ENCODE data around the gene OR12D2. TPM values are rescaled to one million over a fixed set of nuclear protein-coding genes. Genes with fewer than 3 reads are reported as not detected.

The OR12D2 gene
- total and polyA plus RNA-seq, 2 of the 4 experiments (the other 2 are of a cell fraction): not detected

GRCh38 chr6:29375191-29375590 lies 20.2 kb upstream of the OR12D2 start, which contains the start of gene OR12D3:
TSS of gene OR12D3 (minus strand) at chr6:29375291. CDS start at chr6:29375287, 4 bp downstream.
- Histone ChIP-seq H3K79me1 (ENCODE audit: low read depth in 1 of 2, low read length in 2 of 2) (no peaks in the 10 kb centered on the region), H3K27me3 (ENCODE audit: control insufficient read depth, insufficient read depth, low read length) (no peaks in the 10 kb centered on the region), H3K36me3 (ENCODE audit: control insufficient read depth, insufficient read depth, low read length) (no peaks in the 10 kb centered on the region), H2AK5ac (ENCODE audit: low read depth, low read length) (no peak within 1 kb of the TSS), H3K14ac (replicated peaks; ENCODE audit: low read depth, low read length) (no peak within 1 kb of the TSS), H3K18ac (ENCODE audit: low read depth, low read length) (no peak within 1 kb of the TSS), H3K4me2 (ENCODE audit: low read depth, low read length) (no peak within 1 kb of the TSS), H2BK120ac (ENCODE audit: low read depth, low read length) (no peak within 1 kb of the TSS), H3K27ac (ENCODE audit: insufficient read depth, low read length) (no peak within 1 kb of the TSS), H2AK9ac (replicated peaks; ENCODE audit: low read depth, low read length, poor library complexity) (no peak within 1 kb of the TSS), H3K9me3 (ENCODE audit: control insufficient read depth, insufficient read depth, low read length) (peaks cover 8% of the 10 kb centered on the region; the same call in 1 of the 2 replicates), H4K20me1 (ENCODE audit: insufficient read depth, low read length) (no peaks in the 10 kb centered on the region), H2BK15ac (ENCODE audit: low read depth, low read length) (no peak within 1 kb of the TSS), H2AFZ (replicated peaks; ENCODE audit: low read length, poor library complexity) (no peak within 1 kb of the TSS), H4K91ac (ENCODE audit: insufficient read depth, low read depth, low read length) (no peak within 1 kb of the TSS), H3K4me3 (ENCODE audit: insufficient read depth, low read depth, low read length) (no peak within 1 kb of the TSS), H3K23ac (ENCODE audit: low read depth, low read length) (no peak within 1 kb of the TSS), H2BK5ac (ENCODE audit: low read depth, low read length, poor library complexity, severe bottlenecking) (no peak within 1 kb of the TSS), H4K8ac (ENCODE audit: low read depth in 2 of 2, low read length in 2 of 2) (no peak within 1 kb of the TSS), H4K5ac (ENCODE audit: low read depth, low read length) (no peak within 1 kb of the TSS), H3K9ac (ENCODE audit: low read depth, low read length) (no peak within 1 kb of the TSS), H2BK20ac (ENCODE audit: low read depth, low read length) (no peak within 1 kb of the TSS), H3K9me1 (ENCODE audit: insufficient read depth, low read length) (no peaks in the 10 kb centered on the region), H3K4me1 (ENCODE audit: control insufficient read depth, insufficient read depth, low read length) (no peaks in the 10 kb centered on the region), H3K4ac (ENCODE audit: low read depth, low read length) (no peak within 1 kb of the TSS), H3K56ac (ENCODE audit: extremely low read depth, insufficient read depth, low read length) (no peak within 1 kb of the TSS)
- in situ Hi-C loops (cut with MboI; ENCODE audit: low sequenced_read_pairs): no loop called here
- intact Hi-C loops (cut with micrococcal nuclease): no loop called here
- no TSS peak for BruUV-seq (replicated peaks)
- dilution Hi-C loops (cut with HindIII; ENCODE audit: low sequenced_read_pairs, unreplicated experiment): no loop called here
- ATAC-seq (ENCODE audit: low read depth): no peak
- ChIA-PET POLR2A (ENCODE audit: unreplicated experiment) (no interaction called here), CTCF (no interaction called here)
- DNase-seq: no peak
- whole genome bisulfite sequencing, 2 experiments (ENCODE audit: extremely low coverage in 2 of 2, insufficient read length in 1 of 2): no CpG with 5 or more reads among the region's 1 CpG
- no peak for TF ChIP-seq BHLHE40 (IDR thresholded peaks at IDR 0.05; ENCODE audit: low read depth, low read length)
- no peak for TF ChIP-seq CEBPB (IDR thresholded peaks at IDR 0.05; ENCODE audit: low read depth, low read length)
- no peak for TF ChIP-seq POLR2A (IDR thresholded peaks at IDR 0.05; ENCODE audit: low read depth, low read length)
- TF ChIP-seq MXI1 (IDR thresholded peaks at IDR 0.05; ENCODE audit: borderline replicate concordance, low read depth, low read length): no peak
- TF ChIP-seq SMC3 (IDR thresholded peaks at IDR 0.05; ENCODE audit: low read depth, low read length): no peak
- TF ChIP-seq MAZ (IDR thresholded peaks at IDR 0.05; ENCODE audit: borderline replicate concordance, low read depth, low read length): no peak
- TF ChIP-seq FOS (IDR thresholded peaks at IDR 0.05; ENCODE audit: low read depth, low read length): no peak
- no peak for TF ChIP-seq RAD21 (IDR thresholded peaks at IDR 0.05; ENCODE audit: low read length)
- TF ChIP-seq CTCF (conservative IDR thresholded peaks at IDR 0.05; ENCODE audit: low read depth, low read length): no peak
- TF ChIP-seq NFE2L2 (IDR thresholded peaks at IDR 0.05; ENCODE audit: low read depth, low read length): no peak
- no peak for TF ChIP-seq CHD1 (IDR thresholded peaks at IDR 0.05; ENCODE audit: low read depth, low read length)
- no peak for TF ChIP-seq MAFK (IDR thresholded peaks at IDR 0.05; ENCODE audit: low read depth, low read length)
- no peak for TF ChIP-seq RFX5 (IDR thresholded peaks at IDR 0.05; ENCODE audit: low read depth, low read length)
- TF ChIP-seq RCOR1 (IDR thresholded peaks at IDR 0.05; ENCODE audit: insufficient replicate concordance, low read length): no peak
- no peak for TF ChIP-seq ELK1 (IDR thresholded peaks at IDR 0.05; ENCODE audit: borderline replicate concordance, low read depth, low read length)

Measured in IMR-90 (cell line).